NCI-H1694 (cell line): ENCODE measurements around the gene MAP2K4.
"Not testable (repeated sequence)": the region's sequence is repeated elsewhere in the genome, so short reads cannot be mapped to it uniquely, and the experiment has no call there.

ENCODE experiments used
- DNase-seq: peaks from one replicate; lab custom pipeline; 2025; lab: John Stamatoyannopoulos, UW

The MAP2K4 gene

DNA sequence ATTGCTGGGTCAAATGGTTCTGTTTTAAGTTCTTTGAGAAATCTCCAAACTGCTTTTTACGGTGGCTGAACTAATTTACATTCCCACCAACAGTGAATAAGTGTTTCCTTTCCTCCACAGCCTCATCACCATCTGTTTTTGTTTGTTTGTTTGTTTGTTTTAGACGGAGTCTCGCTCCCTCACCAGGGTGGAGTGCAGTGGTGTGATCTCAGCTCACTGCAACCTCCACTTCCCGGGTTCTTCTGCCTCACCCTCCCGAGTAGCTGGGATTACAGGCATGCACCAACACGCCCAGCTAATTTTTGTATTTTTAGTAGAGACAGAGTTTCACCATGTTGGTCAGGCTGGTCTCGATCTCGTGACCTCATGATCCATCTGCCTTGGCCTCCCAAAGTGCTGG lies 141.5 kb downstream of the MAP2K4 start:
- DNase-seq = not testable (repeated sequence)

DNA sequence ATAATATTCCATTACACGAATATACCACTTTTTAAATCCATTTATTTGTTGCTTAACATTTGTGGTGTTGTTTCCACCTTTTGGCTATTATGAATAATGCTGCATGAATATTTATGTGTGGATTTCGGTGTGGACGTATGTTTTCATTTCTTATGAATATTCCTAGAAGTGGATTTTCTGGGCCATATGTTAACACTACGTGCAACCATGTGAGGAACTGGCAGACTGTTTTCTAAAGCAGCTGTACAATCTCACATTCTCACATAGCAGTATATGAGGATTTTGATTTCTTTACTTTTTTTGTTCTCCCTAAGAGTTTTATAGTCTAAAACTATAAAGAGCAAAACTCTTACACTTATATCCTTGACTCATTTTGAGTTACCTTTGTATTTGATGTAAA lies 143.4 kb downstream of the MAP2K4 start:
- DNase-seq = no peak

DNA sequence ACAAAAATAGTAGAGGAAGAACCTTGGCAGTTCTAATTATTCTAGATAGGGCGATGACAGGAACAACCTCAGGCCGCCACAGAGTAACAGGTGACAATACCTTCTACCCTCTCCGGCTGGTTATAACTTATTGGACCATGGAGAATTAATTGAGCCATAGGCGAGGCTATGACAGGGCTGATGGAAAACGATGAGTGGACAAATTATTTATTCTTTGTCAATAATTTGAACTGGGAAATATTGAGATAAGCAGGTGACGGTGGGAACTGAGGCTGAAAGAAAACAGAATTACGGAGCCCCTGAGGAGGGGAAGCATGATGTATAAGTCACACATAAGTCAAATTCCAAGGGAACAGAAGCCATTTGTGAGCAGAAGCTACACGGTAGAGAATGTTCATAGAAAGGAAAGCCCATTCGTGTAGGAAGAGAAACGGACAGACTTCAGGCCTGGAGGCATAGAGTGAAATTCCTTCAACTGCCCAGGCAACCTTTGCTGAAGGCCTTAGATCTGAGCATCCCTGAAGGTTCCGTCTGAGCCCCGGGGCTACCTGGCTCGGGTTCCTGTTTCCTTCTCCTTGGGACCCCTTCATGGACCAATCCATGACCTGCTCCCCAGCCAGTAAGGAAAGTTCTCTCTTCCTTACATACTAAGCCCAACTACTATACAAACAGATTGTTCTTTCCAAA lies 158.1 kb downstream of the MAP2K4 start:
- DNase-seq = no peak

DNA sequence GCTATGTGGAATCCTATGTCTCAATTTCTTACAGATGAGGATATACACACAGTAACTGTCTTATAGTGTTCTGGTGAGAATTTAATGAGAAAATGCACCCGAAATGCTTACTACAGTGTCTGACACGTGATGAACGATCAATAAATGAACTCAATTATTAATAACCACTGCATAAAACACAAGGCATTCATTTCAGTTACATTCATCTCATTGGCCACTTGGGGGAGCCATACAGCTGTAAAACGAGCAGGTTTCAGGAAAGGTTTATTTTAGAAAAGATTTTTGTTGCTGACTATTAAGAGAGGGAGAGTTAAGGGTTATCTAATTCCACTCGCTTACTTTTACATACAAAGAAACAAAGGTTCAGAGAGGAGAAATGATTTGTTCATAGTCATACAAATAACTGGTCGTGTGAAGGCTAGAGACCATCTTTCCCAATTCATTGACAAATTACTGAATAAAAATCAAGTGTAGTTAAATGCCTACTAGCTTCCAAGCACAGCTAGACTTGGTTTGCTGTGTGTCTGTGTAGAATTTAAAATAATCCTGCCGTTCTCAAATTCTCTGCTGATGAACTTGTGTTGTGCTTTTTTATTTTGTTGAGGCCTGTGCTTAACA lies 160.1 kb downstream of the MAP2K4 start:
- peak; percentile 30 for DNase-seq

DNA sequence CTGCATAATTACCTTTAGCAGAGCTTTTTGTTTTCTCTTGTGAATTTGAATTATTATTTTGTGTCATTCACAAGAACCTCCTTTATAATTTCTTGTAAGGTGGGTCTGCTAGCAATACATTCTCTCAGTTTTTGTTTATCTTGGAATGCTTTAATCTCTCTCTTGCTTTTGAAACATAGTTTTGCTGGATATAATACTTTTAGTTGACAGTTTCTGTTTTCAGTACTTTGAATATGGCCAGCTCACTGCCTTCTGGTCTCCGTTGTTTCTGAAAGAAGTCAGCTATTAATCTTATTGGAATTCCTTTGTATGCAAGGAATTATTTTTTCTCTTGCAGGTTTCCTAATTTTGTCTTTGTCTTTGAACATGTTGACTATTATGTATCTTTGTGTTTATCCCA lies 167.0 kb downstream of the MAP2K4 start:
- DNase-seq = no peak

DNA sequence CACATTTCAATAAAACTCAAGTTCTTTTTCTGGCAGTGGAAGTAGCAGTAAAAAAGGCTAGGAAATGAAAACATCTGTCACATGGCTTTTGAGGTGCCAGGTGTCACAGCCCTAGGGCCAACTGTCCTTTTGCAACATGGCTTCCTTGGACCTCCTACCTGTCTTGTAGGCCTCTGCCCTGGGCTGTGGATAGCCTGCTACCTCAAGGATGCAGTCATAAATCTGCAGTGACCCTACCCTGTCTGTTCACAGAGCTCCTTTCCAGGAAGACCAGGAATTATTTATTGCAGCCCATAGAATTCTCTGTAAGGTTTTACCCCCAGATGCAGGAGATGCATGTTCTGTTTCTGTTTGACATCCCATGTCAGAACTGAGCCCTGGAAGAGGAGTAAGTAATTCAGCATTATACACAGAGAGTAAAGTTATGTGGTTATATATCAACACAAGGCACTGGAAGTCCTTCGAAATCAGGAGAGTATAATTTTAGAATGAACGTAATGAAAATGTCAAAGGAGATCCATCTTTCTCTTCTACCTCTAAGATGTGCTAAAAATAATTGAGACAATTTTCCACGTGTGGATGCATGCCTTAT lies 172.6 kb downstream of the MAP2K4 start:
- no peak for DNase-seq
